OCI-LY1 (cell line): ENCODE data around the gene NCAPG2.

Experiments used
- EZH2 ChIP-seq: fragments of 200-600 bp; sonication (generic), shearing (Covaris generic); IDR thresholded peaks from 2 replicates; pipeline ENCODE4 v1.8.0; 2017; ENCODE audit warnings: borderline replicate concordance, mixed run types, mild to moderate bottlenecking, antibody characterized with exemption, low read length, moderate library complexity, mixed read lengths
- TF ChIP-seq, protein P1 (sequence below): fragments of 200-600 bp; sonication (generic), shearing (Covaris generic); IDR thresholded peaks from 2 replicates; pipeline ENCODE4 v1.5.1; 2017; ENCODE audit warnings: mild to moderate bottlenecking, antibody characterized with exemption, low read length, moderate library complexity, mixed read lengths

DNA sequence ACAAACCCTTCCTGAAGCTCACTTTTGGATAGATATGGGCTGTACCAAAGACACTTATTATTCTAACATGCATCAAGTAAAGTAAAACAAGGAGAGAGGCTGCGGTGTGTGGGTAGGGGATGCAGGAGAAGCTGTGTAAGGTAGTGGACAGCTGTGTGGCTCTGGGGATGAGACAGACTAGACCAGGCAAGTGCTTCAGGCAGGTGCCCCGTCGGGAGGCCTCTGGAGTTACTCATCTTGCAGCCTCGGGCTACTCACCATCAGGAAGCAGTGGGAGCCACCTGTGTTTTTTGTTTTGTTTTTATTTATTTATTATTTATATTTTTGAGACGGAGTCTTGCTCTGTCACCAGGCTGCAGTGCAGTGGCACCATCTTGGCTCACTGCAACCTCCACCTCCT is 49.3 kb upstream of the NCAPG2 start:
- TF ChIP-seq EZH2, result no peak
- TF ChIP-seq, protein P1, sequence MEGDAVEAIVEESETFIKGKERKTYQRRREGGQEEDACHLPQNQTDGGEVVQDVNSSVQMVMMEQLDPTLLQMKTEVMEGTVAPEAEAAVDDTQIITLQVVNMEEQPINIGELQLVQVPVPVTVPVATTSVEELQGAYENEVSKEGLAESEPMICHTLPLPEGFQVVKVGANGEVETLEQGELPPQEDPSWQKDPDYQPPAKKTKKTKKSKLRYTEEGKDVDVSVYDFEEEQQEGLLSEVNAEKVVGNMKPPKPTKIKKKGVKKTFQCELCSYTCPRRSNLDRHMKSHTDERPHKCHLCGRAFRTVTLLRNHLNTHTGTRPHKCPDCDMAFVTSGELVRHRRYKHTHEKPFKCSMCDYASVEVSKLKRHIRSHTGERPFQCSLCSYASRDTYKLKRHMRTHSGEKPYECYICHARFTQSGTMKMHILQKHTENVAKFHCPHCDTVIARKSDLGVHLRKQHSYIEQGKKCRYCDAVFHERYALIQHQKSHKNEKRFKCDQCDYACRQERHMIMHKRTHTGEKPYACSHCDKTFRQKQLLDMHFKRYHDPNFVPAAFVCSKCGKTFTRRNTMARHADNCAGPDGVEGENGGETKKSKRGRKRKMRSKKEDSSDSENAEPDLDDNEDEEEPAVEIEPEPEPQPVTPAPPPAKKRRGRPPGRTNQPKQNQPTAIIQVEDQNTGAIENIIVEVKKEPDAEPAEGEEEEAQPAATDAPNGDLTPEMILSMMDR, result no peak
